GM12873 (cell line): ENCODE measurements around the gene GUCA2A.

ENCODE experiments used
- TF ChIP-seq, protein P1 (sequence below): IDR thresholded peaks from 2 replicates; pipeline ENCODE4 v1.5.1; 2012; ENCODE audit warnings: low read depth, mild to moderate bottlenecking, moderate library complexity, low read length, control low read depth; ENCODE audit not compliant: insufficient read depth; ENCODE audit errors: missing control alignments

GUCA2A gene

DNA sequence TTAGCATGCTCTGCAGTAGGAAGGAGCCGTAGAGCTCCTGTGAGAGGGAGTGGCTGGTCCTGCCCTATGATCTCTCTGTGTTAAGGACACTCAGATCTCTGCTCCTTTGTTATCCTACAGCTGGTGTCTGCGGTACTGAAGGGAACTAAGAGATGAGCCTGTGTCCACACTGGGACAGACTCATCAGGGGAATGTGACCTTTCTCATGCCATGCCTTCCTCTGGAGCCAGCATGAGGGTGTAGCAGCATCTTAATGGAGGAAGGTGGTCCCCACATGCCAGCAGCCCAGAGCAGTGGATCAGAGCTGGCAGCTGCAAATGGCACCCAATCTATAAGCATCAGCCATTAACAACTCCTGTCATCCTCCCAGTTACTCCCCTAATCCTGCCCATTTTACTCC is 36.0 kb downstream of the GUCA2A start:
- TF ChIP-seq, protein P1, sequence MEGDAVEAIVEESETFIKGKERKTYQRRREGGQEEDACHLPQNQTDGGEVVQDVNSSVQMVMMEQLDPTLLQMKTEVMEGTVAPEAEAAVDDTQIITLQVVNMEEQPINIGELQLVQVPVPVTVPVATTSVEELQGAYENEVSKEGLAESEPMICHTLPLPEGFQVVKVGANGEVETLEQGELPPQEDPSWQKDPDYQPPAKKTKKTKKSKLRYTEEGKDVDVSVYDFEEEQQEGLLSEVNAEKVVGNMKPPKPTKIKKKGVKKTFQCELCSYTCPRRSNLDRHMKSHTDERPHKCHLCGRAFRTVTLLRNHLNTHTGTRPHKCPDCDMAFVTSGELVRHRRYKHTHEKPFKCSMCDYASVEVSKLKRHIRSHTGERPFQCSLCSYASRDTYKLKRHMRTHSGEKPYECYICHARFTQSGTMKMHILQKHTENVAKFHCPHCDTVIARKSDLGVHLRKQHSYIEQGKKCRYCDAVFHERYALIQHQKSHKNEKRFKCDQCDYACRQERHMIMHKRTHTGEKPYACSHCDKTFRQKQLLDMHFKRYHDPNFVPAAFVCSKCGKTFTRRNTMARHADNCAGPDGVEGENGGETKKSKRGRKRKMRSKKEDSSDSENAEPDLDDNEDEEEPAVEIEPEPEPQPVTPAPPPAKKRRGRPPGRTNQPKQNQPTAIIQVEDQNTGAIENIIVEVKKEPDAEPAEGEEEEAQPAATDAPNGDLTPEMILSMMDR, result no peak

DNA sequence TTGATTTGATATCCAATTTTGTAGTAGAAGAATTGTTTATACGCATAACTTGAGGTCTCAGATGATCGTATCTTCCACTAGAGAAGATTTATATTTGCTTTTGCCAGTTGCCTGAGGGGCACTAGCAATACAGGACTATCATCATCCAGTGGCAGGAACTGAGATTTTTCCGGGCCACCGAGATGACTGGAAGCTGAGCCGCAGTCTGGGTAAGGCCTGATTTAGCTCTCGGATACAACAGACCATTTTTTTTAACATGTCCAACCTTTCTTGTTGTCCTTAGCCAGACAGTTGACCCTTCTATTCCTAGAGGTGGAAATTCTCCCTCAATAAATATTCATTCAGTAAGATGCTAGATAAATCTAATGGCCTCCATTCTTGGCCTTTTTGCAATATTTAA is 36.8 kb downstream of the GUCA2A start:
- TF ChIP-seq, protein P1, result no peak

- TF ChIP-seq, protein P1, result no peak
These were observed 39.0 kb downstream of the GUCA2A start for GRCh38 chr1:42125552-42125951.

- TF ChIP-seq, protein P1, result no peak
These were observed 42.1 kb downstream of the GUCA2A start for GRCh38 chr1:42122408-42122807.

- TF ChIP-seq, protein P1, result no peak
These were observed 46.4 kb downstream of the GUCA2A start for GRCh38 chr1:42118125-42118524.

DNA sequence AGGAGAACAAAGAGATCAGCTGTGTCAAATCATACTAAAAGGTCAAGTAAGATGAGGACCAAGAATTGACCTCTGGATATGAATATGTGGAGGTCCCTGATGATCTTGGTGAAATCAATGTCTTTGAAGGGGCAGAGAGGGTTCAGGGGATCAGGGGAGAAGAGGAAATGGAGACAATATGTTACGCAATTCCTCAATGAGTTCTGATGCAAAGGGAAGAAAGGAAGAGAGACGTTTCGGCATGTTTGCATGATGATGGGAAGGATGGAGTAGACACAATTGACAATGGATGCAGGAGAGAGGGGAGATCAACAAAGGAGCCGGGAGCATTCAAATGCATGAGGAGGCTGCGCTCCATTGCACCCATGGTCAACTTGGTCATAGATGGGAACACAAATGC is 47.3 kb downstream of the GUCA2A start:
- TF ChIP-seq, protein P1, result no peak

GRCh38 chr1:42114229-42114628 is 50.3 kb downstream of the GUCA2A start:
- TF ChIP-seq, protein P1, result no peak
